ENCODE results near the gene TNFAIP2.
"Not testable (repeated sequence)": the region's sequence is repeated elsewhere in the genome, so short reads cannot be mapped to it uniquely, and the experiment has no call there.

TNFAIP2 gene

DNA sequence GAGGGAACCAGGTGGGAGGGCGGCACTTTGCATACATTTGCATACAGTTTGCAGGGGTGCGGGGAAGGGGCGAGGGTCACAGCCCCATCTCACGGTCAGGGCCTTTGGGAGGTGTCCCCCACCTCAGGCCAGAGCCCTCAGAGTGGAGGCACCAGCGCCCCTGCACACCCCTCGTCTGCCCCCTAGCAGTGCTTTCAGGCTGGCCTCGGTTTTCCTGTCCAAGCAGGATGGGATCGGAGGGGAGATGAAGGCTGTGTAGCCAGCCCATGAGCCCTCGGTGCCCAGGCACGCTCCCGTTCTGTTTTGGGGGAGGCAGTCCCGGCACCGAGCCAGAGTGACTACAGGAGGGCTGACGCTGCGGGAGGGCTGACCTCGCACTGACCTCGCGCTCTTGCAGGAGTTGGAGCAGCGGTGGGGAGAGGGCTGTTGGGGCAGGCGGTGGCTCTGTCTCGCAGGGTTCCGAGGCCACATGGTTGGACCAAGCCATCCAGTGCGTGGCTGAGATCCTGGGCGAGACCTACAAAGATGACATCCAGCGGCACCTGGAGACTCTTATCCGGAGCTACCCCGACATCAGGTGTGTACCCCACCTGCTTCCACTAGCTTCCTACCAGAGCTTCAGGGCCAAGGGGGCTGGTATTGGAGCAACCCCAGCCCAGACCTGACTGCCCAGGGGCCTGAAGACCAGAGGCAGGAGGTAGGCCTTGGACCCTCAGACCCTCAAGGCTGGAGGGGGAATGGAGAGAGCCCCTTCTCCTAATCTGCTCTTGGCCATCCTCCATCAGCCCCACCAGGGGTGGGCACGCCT is 15.1 kb upstream of the TNFAIP2 start:
- FAIRE-seq: no peak

DNA sequence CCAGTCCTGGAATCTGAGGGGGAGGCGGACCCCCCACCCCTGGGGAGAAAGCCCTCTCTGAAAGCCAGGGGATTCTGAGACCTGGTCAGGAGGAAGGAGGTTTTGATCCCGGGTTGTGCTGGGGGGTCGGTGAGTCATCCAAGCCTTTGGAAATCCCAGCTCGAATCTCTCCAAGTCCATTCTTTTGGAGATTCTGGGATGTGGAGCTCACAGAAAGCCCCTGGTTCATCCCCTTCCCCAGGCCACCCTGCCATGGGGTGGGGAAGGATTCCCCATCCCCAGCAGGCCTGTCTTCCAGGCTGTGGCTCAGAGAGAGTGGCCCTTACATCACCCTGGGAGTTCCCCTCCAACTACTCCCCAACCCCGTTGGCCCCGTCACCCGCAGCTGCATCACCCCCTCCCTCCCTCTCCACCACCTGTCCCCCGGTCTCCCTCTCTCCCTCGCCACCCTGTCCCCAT is 14.5 kb upstream of the TNFAIP2 start:
- FAIRE-seq: no peak

DNA sequence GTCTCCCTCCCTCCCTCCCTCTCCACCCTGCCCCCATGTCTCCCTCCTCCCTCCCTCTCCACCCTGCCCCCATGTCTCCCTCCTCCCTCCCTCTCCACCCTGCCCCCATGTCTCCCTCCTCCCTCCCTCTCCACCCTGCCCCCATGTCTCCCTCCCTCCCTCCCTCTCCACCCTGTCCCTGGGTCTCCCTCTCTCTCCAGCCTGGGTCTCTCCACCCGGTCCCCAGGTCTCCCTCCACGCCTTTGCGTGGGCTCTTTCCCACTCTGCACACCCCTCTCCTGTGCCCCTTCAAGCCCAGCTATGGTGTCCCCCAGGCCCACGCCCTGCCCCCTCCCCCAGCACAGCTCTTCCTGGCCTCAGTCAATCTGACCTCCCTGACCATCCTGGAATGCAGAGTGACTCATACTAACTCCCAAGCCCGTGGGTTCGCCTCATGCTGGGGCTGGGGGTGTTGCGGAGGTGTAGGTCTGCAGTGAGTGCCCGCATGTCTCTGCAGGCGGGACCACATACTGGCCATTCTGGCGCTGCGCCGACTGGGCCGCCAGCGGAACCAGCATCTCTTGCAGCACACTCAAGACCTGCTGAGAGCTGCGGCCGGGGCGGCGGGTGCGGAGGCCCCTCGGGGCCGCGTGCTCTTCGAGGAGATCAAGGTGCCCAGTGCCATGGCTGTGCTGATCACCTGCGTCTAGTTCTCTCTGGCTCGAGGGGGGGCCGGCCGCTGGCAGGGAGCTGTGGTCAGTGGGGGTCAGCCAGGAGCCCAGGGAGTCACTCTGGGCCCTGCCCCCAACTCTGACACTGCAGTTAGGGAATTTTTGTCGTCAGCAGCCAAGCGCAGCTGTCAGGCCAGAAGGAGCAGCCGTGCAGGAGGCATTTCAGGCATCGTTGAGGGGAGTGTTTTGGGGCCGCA is 13.5 kb upstream of the TNFAIP2 start:
- FAIRE-seq: no peak

DNA sequence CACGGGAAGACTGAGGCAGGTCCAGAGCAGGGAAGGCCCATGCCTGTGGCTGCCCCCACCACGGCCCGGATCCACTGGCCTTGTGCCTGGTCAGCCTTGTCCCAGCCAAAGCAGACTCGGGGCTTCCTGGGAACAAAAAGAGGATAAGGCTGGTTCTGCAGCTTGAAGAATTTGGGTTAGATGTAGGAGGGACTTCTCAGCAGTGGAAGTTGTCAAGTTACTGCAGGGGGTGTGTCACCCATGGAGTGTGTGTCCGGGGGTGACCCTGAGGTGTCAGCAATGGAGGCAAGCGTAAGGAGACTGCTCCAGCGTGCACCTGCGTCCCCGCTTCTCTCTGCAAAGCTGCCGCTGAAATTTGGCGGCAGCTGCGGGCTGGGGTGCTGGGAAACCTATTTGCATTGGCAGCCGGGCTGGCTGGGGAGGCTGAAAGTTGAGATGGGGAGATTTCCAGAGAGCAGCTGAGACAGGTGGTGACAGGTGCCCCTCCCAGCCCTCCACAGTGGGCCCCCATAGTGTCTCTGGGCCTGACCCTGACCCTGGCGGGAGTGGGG is 12.5 kb upstream of the TNFAIP2 start:
- FAIRE-seq: no peak

DNA sequence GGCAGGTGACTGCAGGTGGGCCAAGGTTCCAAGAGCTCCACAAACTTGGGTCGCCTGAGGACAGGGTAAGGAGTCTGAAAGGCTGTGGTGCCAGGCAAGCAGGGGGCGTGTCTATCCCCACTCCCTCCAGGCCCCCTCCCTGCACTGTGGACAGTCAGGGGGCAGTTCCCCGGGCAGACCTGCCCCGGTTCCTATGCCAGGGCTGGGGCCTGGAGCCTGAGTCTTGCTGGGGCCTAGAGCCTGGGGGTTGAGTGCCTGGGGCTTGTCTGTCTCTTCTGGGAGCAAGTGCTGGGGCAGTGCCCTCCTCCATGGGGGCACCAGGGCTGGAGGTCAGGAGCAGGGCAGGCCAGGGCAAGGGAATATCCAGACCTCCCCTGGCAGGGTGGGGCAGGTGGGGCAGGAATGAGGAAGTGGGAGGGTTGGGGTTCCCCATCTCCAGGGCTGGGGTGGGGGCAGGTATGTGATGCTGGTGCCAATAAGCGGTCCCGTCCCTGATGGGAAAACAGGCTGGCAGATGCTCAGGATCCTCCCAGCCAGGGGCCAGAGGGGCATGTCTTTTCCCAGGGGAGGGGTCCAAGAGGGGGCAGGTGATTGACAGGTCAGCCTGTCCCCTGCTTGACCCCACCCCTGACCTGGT is 11.9 kb upstream of the TNFAIP2 start:
- no peak for FAIRE-seq

DNA sequence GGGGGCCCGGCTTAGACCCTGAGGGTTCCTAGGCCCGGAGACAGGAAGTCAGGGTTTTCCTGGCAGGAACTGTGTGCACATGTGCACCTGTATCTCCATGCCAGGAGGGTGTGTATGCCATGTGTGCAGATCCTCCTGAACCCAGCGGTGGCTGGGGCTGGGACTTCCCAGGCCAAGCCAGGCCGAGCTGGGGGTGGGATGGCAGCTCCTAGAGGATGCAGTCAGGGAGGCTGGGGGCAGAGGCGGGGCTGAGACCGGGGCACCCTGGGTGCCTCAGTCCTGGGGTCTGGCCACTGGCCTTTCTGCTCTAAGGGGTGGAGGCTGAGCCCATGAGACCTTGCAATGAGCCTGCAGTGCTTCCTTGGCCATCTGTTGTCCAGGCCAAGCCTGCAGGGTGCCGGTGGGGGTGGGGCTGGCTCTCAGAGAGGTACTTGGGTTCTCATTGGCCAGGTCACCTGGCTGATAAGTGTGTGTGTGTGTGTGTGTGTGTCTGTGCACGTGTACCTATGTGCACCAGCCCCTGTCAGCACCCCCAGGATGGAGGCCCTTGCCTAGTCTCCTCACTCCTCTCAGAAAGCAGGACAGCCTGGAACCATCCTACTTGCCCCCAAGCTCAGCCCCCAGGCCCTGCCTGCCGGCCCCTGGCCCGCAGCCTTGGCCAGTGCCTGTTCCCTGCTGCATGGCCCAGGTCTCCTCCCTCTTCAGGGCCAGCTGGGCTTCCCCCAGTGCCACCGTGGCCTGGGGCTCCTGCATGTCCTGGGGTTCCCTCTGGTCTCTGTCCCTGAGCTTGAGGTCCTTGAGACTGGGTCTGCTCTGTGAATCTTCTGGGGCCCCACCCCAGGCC is 10.6 kb upstream of the TNFAIP2 start:
- FAIRE-seq: no peak

DNA sequence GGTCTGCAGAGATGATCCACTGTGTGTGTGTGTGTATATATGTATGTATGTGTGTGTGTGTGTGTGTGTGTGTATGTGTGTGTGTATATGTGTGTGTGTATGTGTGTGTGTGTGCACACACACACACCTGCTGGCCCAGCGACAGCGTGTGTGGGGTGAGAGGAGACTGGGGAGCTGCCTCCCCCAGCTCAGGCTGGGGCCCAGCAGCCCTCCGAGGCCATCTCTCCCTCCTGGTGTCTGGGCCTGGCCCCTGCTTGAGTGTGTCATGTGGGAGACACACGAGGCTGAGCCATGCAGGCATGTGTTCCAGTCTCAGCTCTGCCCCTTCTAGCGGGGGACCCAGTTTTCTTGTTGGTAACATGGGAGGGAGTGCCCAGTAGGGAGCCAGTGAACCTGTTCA is 10.0 kb upstream of the TNFAIP2 start:
- no peak for FAIRE-seq

DNA sequence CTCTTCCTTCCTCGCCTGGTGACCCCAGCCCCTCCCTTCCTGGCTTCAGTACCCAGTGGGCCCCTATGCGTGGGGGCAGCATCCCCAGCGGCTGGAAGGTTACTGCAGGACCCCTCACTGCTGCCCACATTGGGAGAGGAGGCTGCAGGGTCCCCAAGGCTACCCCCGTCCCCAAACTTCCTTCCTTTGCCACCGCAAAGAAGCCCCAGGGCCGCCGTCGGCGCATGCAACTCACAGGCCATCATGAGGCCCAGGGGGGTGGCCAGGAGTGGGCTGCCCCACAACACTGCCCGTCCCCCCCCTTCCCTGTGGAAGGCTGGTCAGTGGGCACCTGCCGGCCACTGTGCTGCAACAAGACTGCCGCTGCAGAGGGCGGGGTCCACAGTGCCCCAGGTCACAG is 9.5 kb upstream of the TNFAIP2 start:
- FAIRE-seq: no peak

DNA sequence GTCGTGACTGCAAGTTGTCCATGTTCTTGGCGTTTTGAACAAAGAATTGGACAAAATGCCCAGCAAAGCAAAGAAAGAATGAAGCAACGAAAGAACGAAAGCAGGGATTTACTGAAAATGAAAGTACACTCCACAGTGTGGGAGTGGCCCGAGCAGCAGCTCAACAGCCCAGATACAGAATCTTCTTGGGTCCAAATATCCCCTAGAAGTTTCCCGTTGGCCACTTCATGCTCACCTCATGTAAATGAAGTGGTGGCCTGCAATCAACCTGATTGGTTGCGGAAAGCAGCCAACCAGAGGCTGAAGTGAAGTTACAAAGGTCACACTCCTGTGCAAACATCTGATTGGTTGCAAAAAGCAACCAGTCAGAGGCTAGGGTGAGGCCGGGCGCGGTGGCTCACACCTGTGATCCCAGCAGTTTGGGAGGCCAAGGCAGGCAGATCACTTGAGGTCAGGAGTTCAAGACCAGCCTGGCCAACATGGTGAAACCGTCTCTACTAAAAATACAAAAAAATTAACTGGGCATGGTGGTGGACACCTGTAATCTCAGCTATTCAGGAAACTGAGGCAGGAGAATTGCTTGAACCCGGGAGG is 8.1 kb upstream of the TNFAIP2 start:
- FAIRE-seq: not testable (repeated sequence)

DNA sequence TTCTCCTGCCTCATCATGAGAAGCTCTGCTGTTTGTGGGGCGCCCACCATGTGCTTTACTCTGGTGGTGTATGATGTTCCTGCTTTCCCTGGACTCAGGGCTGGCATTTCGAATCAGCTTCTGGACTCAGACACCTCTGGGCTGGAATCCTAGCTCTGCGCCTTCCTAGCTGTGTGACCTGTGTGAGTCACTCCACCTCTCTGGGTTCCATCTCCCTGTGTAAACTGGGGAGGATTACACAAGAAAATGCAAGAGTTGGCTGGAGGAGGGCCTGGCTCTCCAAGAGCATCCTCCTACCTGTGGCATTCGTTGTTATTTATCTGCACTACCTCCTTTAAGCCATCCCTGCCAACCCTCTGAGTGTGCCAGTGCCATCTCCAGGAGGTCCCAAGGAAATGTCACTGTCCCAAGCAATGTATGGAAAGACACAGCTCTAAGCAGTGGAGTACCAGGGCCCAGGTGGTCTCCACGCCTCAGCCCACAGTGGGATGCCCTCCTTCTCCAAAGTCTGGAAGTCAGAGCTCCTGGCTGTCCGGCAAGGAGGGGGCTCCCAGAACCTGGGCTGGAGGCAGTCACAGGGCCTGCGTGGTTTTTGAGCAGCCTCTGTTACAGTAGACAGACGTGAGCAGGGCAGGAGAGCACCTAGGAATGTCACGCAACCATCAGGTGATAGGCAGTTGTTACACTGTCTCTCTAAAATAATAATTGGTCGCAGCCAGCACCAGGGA is 7.3 kb upstream of the TNFAIP2 start:
- no peak for FAIRE-seq

DNA sequence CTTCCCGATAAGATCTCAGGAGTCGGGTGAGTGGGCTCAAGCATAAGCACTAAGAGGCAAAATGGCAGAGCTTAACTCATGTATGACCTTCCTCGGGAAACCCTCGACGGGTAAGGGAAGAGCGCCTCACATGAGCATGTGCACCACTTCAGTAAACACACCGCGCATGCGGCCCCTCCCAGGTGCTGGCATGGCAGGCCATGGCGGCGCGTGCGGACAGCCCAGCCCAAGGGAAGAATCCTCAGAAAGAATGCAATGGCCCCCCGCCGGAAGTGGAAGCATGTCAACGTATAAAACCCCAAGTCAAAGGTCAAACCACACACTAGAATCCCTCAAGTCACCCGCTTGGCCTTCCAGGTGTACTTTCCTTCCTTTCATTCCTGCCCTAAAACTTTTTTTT is 6.6 kb upstream of the TNFAIP2 start:
- FAIRE-seq: no peak

DNA sequence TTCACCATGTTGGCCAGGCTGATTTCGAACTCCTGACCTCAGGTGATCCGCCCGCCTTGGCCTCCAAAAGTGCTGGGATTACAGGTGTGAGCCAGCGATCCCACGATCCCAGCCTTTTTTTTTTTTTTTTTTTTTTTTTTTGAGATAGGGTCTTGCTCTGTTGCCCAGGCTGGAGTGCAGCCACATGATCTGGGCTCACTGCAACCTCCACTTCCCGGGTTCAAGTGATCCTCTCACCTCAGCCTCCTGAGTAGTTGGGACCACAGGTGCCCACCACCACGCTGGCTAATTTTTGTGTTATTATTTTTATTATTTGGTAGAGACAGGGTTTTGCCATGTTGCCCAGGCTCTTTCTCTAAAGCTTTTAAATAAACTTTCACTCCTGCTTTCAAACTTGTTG is 5.8 kb upstream of the TNFAIP2 start:
- not testable (repeated sequence) for FAIRE-seq

DNA sequence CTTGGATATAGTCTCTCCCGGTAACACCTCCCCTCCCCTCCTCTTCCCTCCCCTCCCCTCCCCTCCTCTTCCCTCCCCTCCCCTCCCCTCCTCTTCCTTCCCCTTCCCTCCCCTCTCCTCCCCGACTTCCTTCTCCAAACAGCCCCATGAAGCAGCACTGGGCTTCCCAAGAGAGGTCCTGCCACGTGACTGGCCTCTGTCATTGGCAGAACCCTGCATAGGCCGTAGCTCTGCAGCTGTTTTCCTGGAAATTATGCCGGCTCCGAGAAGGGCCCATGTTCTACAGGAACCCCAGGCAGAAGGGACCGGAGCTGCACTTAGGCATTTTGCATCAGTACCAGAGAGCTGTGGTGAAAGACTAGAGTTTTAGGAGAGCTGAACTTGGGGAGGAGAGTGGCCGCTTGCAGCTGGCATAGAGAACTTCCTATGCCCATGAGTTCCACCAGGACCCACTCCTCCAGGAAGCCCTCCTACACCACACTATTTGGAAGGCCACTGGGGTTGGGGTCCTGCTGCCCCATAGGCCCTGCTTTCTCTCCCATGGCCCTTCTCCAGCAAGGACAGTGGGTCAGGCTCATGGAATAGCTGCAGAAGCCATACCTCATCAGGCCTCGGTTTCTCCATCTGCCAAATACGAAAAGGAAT is 5.1 kb upstream of the TNFAIP2 start:
- FAIRE-seq: no peak

DNA sequence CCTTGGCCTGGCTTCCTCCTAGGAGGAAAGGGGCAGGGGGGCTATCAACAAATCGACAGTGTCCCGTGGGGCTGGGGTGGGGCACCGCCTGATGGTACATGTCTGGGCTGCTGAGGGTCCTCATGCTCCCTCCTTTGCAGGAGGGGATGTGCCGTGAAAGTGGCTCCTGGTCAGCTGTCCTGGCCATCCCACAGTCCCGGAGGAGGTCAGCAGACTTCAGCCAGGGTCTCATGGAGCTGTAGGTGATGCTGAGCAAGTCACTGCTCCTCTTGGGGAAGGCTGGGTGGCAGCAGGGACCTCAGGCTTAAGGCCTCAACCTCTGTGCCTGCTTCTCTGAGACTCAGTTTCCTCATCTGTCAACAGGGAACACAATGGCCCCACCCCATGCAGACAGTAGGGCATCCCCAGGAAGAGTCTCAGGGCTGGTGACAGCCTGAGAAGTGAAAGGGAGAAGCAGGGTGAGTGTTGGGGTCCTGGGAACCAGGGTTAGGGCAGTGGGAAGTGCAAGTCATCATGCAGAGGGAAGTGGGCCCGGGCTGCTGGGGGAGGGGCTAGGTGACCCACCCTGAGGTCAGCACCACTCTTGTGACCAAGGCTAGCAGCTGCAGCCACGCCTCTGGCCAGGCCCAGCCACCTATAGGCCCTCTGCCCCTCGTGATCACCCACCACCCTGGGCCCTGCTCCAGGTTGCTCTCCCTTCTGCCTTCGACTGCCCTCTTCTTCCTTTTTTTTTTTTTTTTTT is 4.4 kb upstream of the TNFAIP2 start:
- no peak for FAIRE-seq

DNA sequence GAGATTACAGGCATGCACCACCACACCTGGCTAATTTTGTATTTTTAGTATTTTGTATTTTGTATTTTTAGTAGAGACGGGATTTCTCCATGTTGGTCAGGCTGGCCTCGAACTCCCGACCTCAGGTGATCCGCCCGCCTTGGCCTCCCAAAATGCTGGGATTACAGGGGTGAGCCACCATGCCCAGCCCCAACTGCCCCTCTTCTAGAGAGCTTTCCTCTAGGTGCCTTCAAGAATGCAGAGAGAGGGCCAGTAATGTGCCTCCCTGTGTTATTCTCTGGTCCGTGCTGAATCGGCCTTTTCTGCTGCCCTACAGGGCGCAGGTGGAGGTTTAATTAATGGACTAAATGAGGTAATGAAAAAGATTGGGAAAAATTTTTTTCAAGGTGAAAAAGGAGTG is 3.7 kb upstream of the TNFAIP2 start:
- not testable (repeated sequence) for FAIRE-seq

DNA sequence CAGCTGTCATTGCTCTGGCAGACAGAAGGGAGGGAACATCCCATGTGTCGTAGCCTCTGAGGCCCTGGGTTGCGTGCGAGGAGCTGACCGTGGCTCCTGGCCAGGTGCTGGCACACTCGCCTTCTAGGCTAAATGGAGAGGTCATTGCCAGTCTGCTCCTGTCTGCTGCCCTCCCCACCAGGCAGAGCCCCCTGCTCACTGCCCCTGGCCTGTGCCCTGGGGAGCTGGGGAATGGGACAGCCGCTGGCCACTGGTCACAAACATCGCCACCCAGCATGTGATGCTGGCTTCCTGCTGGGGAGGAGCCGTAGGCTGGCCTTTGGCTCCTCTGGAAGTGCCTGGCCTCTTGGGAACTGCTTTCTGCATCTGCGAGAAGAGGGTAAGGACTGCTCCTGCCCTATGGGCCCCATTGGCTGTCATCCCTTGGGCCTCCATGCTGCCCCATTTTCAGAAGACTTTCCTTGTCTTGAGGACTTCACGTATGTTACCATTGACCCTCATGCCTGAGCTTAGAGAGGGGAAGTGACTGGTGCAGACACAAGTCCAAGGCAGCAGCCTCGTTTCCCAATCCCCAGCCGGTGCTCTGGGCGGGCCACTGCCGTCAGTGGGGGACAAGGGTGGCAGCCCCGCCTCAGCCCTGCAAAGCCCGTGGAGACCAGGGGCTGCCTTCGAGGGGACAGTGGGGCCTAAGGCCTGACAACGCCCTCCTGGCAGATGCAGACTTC is 2.0 kb upstream of the TNFAIP2 start:
- no peak for FAIRE-seq

DNA sequence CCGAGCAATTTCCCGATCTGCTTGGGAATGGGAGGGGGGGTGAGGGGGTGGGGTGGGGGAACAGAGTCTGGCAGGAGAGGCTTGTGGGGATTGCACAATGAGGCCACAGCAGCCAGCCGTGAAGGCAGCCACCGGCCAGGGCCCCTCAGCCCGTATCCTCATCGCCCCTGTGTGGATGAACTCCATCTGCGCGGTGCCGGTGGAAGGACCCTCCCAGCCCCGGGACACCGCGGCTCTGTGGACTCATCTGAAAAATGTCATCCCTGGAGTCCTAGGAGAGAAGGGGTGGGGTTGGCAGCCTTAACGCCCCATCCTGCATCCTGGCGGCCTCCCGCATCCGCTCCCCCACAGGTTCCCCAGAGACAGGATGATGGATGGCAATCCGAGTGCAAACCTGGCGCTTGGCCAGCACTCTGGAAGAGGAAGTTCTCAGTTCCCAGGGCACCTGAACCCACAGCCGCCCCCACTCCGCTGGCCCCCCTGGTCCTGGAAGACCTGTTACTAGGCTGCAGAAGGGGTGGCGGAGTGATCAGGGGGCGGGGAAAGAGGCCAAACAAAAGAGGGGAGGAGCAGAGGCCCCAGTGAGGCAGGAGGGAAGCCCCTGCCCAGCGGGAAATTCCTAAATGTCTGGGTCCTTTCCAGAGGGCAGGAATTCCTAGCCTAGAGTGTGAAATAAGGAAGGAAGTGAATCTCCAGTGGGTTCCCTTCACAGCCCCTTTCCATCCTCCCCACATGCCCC is 1.2 kb upstream of the TNFAIP2 start:
- FAIRE-seq: no peak

DNA sequence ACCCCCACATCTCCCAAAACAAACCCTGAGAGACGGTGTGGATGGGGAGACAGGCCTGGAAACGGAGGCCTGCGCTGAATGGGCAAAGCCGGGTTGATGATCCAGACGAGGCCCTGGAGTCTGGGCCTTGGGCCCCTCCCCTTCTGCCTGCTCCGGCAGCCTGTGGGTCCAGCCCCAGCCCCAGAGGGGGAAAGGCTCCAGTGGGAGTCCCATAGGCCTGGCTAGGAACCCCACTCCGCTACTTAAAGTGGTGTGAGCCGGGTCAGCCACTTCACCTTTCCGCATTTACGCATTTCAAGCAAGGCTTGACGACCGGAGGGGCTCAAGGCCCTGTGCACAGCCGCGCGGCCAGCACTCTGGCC is 695 bp upstream of the TNFAIP2 start:
- FAIRE-seq: no peak
